GM13976 (cell line): Measurements from ENCODE around the gene ARAP3.
A peak's percentile ranks its signal among the peaks of the same experiment; 100 is the strongest.

ENCODE experiments used
- DNase-seq: peaks from one replicate; pipeline ENCODE4 v3.0.0; 2012; ENCODE audit warnings: low spot score
- in situ Hi-C: fragments of 300-500 bp; cut with MboI; formaldehyde crosslinking; loops from one replicate; pipeline ENCODE4 v1.12.0; 2022; ENCODE audit warnings: low sequenced_read_pairs, mixed read lengths, inconsistent platforms; ENCODE audit not compliant: unreplicated experiment
- TF ChIP-seq, protein P1 (sequence below): IDR thresholded peaks from 2 replicates; pipeline ENCODE4 v1.5.1; 2012; ENCODE audit warnings: borderline replicate concordance, mild to moderate bottlenecking; ENCODE audit not compliant: insufficient read depth; ENCODE audit errors: extremely low read depth, missing control alignments, control extremely low read depth

The ARAP3 gene

DNA sequence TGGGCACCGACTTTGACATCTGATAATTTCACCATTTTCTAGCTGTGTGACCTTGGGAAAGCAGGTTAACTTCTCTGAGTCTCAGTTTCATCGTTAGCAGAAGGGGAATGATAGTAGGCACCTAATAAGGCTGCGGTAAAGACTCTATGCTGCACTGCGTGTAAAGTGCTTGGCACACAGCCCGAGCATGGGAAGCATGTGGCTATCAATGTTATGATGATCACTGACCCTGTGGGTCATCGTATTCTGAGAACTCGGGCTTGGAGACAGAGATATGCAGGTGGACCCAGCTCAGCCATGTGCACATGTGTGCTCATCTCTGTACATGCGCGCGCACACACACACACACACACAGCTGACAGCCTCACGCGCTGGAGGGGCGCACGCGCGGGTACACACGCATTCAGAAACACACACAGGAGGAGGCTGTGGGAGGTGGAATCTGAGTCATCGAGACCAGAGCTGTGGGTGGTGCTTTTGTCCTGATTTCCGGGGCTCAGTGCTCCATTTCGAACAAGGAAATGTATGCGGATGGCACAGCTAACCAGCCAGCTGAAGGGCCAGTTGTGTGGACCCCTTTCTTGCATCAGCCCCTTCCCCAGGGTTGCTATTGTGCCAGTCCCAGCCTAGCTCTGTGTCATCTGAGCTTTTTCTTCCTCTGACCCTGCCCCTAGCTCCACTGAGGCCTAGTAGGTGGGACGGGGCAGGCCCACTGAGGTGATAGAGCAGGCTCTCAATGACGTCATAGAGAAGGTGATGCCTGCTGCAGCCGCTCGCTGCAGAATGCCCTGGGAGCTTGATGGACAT, 11.1 kb upstream of the ARAP3 start:
- TF ChIP-seq, protein P1, sequence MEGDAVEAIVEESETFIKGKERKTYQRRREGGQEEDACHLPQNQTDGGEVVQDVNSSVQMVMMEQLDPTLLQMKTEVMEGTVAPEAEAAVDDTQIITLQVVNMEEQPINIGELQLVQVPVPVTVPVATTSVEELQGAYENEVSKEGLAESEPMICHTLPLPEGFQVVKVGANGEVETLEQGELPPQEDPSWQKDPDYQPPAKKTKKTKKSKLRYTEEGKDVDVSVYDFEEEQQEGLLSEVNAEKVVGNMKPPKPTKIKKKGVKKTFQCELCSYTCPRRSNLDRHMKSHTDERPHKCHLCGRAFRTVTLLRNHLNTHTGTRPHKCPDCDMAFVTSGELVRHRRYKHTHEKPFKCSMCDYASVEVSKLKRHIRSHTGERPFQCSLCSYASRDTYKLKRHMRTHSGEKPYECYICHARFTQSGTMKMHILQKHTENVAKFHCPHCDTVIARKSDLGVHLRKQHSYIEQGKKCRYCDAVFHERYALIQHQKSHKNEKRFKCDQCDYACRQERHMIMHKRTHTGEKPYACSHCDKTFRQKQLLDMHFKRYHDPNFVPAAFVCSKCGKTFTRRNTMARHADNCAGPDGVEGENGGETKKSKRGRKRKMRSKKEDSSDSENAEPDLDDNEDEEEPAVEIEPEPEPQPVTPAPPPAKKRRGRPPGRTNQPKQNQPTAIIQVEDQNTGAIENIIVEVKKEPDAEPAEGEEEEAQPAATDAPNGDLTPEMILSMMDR, result no peak
- in situ Hi-C loops, result loop anchor here (10.0 to 25.0 kb wide), 3 partner anchors 182 to 444 kb away; partner anchors contain the start of genes PCDH1 and PCDH12
- DNase-seq, result no peak

DNA sequence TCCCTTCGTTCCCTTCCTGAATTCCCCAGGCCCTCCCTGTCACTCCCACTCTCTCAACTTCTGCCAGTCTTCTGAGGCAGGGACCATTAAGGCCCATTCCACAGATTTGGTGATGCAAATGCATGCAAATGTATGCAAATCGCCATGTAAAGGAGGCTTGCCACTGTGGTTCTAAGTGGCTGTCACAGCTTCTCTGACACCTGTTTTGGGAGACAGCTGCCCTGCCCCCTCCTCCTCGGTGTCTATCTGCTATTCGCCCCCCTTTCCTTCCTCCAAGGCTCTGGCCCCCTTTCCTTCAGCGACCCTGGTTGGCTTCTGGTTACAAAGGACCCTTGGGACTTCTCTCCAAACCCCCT, 10.5 kb upstream of the ARAP3 start:
- DNase-seq, result no peak
- TF ChIP-seq, protein P1, result no peak
- in situ Hi-C loops, result loop anchor here (10.0 to 25.0 kb wide), 3 partner anchors 182 to 445 kb away; partner anchors contain the start of genes PCDH1 and PCDH12

DNA sequence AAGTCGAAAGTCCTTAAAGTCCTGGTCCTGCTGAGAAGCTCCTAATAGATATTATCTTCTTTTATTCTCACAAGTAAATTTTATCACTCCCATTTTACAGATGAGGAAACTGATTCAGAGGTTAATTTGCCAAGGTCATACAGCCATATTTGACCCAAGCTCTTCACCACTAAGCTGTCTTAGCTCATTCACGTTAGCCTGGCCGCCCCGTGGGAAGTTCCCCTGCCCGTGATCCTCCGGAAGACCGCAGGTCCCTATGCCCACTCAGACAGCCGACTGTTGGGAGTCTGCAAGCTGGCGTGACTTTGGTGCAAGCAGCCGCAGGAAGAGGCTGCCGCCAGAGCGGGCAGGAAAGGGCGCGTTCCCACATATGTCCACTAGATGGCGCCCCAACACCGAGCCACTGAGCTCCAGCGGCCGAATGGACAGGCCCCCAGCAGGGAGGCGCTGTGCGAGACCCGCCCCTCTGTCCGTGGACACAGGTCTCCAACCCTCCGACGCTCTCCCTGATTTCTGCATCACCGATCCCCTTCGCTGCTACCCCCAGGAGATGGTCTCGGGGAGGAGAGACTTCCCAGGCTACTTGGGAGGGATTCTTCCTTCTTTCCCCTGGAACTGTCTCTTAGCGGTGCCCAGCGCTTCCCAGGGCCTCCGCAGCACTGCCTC, 10.0 kb upstream of the ARAP3 start:
- TF ChIP-seq, protein P1, result peak; percentile 98
- in situ Hi-C loops, result loop anchor here (10.0 to 25.0 kb wide), 3 partner anchors 183 to 445 kb away; partner anchors contain the start of genes PCDH1 and PCDH12
- DNase-seq, result peak; percentile 91

DNA sequence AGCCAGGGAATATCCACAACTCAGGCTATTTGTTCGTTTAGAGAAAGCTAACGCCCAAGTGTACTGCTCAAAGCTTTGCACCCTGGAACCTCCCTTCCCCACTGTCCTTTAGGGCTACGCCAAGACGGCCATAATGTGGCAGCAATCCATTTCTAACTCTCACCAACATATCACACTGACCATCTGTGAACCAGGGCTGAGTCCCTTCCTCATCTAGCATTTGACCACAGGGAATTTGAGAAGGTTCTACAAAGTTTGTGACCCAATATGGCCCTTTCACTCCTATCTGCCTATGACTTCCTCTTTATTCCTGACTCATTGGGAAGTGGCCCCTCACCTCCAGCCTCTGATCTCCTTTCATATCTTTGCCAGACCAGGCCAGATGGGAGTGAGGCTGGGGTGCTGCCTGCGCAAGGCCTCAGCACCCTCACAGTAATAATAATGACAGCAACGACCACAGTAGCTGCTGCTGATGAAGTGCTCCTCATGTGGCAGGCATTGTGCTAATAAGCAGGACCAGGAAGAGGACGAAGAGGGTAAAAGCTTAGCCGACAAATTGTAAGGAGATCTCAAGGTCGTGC, 9.3 kb upstream of the ARAP3 start:
- DNase-seq, result no peak
- TF ChIP-seq, protein P1, result no peak
- in situ Hi-C loops, result loop anchor here (10.0 to 25.0 kb wide), 3 partner anchors 183 to 446 kb away; partner anchors contain the start of genes PCDH1 and PCDH12

DNA sequence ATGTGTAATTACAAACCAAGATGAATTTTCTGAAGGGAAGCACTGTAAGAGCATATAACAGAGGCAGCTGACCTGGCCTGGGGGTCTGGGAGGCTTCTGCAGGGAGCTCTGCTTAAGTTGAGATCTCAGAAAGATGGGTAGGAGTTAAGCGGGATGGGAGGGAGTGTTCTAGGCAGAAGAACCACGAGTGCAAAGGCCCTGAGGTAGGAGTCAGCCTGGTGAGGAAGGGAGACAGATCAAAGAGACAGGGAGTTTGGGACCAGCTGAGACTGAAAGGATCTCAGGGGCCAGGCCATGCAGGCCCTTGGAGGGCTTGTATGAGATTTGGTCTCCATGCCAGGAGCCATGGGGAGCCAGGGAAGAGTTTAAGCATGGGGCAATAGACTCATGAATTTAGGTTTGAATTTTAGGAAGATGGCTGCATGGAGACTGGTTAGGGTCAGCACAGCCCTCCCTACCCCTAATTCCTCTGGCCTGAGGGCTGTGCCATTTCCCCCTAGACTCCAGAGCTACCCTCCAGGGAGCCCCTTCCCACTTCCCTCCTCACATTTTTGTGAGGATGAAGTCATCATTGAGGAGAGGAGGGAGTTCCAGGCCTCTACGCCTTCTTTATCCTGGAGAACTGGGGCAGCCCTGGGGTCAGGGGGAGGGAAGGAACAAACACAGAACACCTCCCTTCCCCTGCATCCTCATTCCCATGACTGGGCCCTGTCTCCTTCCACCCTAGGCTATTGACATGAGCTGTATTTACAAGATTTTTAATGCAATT, 4.8 kb upstream of the ARAP3 start:
- TF ChIP-seq, protein P1, result no peak
- DNase-seq, result no peak
- in situ Hi-C loops, result loop anchor here (25.0 kb wide), 1 partner anchor 450 kb away; no protein-coding TSS in a partner anchor

DNA sequence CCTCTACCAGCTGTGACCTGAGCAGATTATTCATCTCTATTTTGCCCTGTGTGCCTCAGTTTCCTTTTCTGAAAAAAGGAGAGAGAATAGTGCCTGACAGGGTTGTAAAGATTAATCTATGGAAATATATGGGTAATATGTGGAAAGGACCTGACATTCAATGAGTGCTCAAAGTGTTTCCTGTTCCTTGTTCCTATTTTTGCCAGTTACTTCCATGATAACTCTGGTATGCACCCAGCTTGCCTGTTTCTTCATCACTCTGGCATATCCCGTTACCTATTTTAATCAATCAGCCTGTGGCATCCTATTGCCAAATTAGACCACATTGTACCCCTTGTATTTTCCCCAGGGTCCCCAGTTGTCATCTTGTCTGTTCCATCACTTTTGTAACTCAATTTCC, 3.6 kb upstream of the ARAP3 start:
- in situ Hi-C loops, result loop anchor here (25.0 kb wide), 1 partner anchor 452 kb away; no protein-coding TSS in a partner anchor
- no peak for DNase-seq
- TF ChIP-seq, protein P1, result no peak
